Mononuclear cell (primary cell): Measurements from ENCODE around the gene LRRC40. TPM values are rescaled to one million over a fixed set of nuclear protein-coding genes. Genes with fewer than 3 reads are reported as not detected.

ENCODE experiments used
- H3K27me3 ChIP-seq: 2 replicates; pipeline ENCODE4 v1.6.0; 2011; ENCODE audit warnings: low read length, control low read depth; ENCODE audit not compliant: insufficient read depth
- H3K4me1 ChIP-seq: 2 replicates; pipeline ENCODE4 v1.5.1; 2011; ENCODE audit warnings: mild to moderate bottlenecking, low read length, control low read depth; ENCODE audit not compliant: insufficient read depth
- H3K4me3 ChIP-seq: 2 replicates; pipeline ENCODE4 v1.5.1; 2011; ENCODE audit warnings: mild to moderate bottlenecking, low read length, moderate library complexity
- H3K9me3 ChIP-seq: 2 replicates; pipeline ENCODE4 v1.5.1; 2011; ENCODE audit warnings: low read depth, mild to moderate bottlenecking, control low read depth, low read length
- total RNA-seq: library from RNA; depleted of rRNA; stranded (reverse); fragments of >200 nt; gene quantifications from one replicate; pipeline ENCODE4 v1.2.3, GENCODE V29; 2012

The LRRC40 gene
- total RNA-seq = 25.7 TPM

GRCh38 chr1:70205434-70206118 lies at the start of gene LRRC40:
Gene LRRC40 (minus strand): TSS chr1:70205579. CDS start chr1:70205540, 39 bp downstream.
- Histone ChIP-seq H3K9me3 (no peaks in the 10 kb centered on the region), H3K4me3 (peak within 1 kb of the TSS; percentile 78), H3K4me1 (peaks cover 42% of the 10 kb centered on the region), H3K27me3 (no peaks in the 10 kb centered on the region)

- Histone ChIP-seq H3K27me3 (no peaks in the 10 kb centered on the region), H3K9me3 (no peaks in the 10 kb centered on the region), H3K4me3 (no peak overlapping the region), H3K4me1 (no peaks in the 10 kb centered on the region)
Observed at GRCh38 chr1:70248729-70249128, 43.4 kb upstream of the LRRC40 start.

- no peaks in the 10 kb centered on the region for H3K27me3 ChIP-seq
- no peaks in the 10 kb centered on the region for H3K4me1 ChIP-seq
- H3K4me3 ChIP-seq = no peak overlapping the region
- no peaks in the 10 kb centered on the region for H3K9me3 ChIP-seq
Observed at GRCh38 chr1:70247768-70248167, 42.4 kb upstream of the LRRC40 start.

GRCh38 chr1:70247122-70247521 lies 41.7 kb upstream of the LRRC40 start:
- H3K4me3 ChIP-seq = no peak overlapping the region
- no peaks in the 10 kb centered on the region for H3K9me3 ChIP-seq
- no peaks in the 10 kb centered on the region for H3K4me1 ChIP-seq
- H3K27me3 ChIP-seq = no peaks in the 10 kb centered on the region

DNA sequence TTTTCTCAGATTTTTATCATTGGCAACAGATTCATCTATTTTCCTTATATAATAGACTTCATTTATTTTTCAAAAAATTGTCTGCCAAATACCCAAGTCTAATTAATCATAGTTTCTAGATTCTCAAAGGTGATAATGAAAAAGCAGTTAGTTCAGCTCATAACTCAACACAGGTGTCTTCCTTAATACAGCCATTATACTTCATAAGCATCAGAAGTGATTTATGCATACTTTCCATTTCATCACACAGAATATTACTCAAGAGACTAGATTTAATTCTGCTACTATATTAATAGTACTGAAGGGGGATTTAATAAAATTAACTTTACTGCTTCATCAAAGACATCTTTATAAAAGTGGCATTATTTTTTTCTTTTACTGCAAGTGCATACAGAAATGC lies 34.6 kb upstream of the LRRC40 start:
- H3K9me3 ChIP-seq = no peaks in the 10 kb centered on the region
- no peak overlapping the region for H3K4me3 ChIP-seq
- H3K4me1 ChIP-seq = no peaks in the 10 kb centered on the region
- no peaks in the 10 kb centered on the region for H3K27me3 ChIP-seq

DNA sequence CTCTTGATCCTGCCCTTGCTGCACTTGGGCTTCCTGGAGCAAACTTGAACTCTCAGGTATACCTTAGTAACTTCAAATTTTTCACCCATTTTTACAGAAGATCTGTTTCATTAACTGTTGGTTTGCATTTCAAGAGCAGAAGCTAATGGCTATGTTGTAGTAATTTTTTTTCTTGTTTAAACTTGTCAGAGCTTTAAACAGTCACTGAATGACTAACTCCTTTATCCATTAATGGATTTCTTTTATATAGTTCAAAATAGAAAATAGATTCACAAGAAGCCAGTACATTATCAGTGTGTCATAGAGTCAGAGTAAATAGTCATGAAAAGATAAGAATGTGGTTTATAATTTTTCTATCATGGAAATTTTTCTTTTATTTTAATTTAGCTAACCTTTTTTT lies 29.4 kb upstream of the LRRC40 start:
- Histone ChIP-seq H3K27me3 (no peaks in the 10 kb centered on the region), H3K4me1 (no peaks in the 10 kb centered on the region), H3K9me3 (no peaks in the 10 kb centered on the region), H3K4me3 (no peak overlapping the region)

DNA sequence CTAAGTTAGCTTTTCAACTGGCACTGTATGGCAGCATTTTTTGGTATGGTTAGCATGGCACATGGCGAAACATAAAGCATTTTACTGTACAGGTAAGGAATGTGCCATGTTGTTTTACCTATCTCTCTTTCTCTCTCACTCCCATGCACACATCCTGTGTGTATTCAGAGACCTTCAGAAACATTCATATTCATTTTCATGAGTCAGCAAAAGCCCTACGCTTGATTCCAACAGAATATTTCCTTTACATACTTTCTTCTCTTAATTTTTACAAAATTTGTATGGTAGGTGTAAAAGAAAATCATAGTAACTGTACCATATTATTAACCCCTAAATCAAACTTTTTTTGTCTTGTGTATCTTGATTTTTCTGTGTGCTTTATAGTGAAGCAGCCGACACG lies 26.1 kb upstream of the LRRC40 start:
- no peak overlapping the region for H3K4me3 ChIP-seq
- H3K4me1 ChIP-seq = no peaks in the 10 kb centered on the region
- H3K27me3 ChIP-seq = no peaks in the 10 kb centered on the region
- H3K9me3 ChIP-seq = no peaks in the 10 kb centered on the region

DNA sequence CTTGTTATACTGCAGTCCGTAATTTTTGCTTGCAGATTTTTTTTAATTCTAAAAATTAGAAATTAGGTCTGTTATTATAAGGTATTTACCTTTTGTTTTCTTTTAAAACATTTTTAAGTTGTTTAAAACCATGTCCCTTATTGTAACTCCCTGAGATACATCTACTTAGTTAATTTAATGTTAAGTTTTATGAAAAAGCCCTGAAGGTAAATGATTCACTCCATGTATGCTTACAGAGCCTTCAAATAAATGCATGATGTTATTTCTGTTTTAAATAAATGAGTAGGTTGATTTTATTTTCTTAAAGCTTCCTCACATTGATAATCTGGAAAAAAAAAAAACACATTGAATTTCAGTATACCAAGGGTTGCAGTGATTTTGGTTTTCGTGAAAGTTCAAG lies 23.3 kb upstream of the LRRC40 start:
- H3K27me3 ChIP-seq = no peaks in the 10 kb centered on the region
- H3K9me3 ChIP-seq = no peaks in the 10 kb centered on the region
- H3K4me1 ChIP-seq = no peaks in the 10 kb centered on the region
- no peak overlapping the region for H3K4me3 ChIP-seq

- H3K9me3 ChIP-seq = no peaks in the 10 kb centered on the region
- H3K4me1 ChIP-seq = no peaks in the 10 kb centered on the region
- no peaks in the 10 kb centered on the region for H3K27me3 ChIP-seq
- no peak overlapping the region for H3K4me3 ChIP-seq
Observed at GRCh38 chr1:70227439-70227838, 22.1 kb upstream of the LRRC40 start.

- Histone ChIP-seq H3K4me3 (no peak overlapping the region), H3K4me1 (peaks cover 15% of the 10 kb centered on the region), H3K27me3 (no peaks in the 10 kb centered on the region), H3K9me3 (no peaks in the 10 kb centered on the region)
Observed at GRCh38 chr1:70224954-70225353, 19.6 kb upstream of the LRRC40 start.

- Histone ChIP-seq H3K27me3 (no peaks in the 10 kb centered on the region), H3K4me3 (no peak overlapping the region), H3K4me1 (peaks cover 17% of the 10 kb centered on the region), H3K9me3 (no peaks in the 10 kb centered on the region)
Observed at GRCh38 chr1:70222716-70223235, 17.4 kb upstream of the LRRC40 start.

DNA sequence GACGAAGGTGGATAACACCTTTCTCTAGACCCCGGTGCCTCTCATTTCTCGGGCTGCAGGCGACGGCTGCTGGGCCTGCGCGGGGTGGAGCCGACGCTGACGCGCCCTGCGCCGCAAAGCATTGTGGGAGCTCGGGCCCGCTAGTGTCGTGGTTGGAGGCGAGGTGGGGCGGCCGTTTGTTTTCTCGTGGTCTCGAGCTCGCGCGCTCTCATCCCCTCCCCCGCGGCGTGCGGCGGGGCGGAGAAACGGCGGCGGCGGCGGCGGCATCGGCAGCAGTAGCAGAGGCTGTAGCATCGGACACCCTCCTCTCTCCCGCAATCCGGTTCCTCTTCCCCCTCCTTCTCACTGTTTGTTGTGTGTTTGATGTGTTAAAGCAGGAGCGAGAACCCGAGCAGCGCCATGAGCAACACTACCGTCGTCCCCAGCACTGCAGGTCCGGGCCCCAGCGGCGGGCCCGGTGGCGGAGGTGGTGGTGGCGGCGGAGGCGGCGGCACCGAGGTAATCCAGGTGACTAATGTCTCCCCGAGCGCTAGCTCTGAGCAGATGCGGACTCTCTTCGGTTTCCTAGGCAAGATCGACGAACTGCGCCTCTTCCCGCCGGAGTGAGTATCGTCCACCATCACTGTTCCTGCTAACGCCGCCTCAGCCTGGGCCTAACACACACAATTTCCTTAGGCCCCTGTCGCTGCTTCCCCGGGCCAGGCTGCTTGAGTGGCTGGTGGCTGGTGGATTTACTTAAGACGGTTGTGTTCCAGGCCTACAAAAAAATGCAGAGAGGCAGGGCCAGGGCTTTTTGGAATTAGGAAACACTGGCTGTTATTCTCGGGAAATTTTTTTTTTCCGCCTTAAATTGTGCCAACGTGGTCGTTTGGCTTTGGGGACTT lies 16.1 kb upstream of the LRRC40 start, which contains the start of gene SRSF11:
SRSF11 (plus strand) TSS at position 143 of the 884 bp plus-strand sequence; CDS start at position 400, 257 bp downstream.
- peaks cover 17% of the 10 kb centered on the region for H3K4me1 ChIP-seq
- peak within 1 kb of the TSS; percentile 73 for H3K4me3 ChIP-seq
- no peaks in the 10 kb centered on the region for H3K27me3 ChIP-seq
- H3K9me3 ChIP-seq = no peaks in the 10 kb centered on the region

- Histone ChIP-seq H3K4me3 (peak overlapping the region; percentile 73), H3K4me1 (peaks cover 17% of the 10 kb centered on the region), H3K27me3 (no peaks in the 10 kb centered on the region), H3K9me3 (no peaks in the 10 kb centered on the region)
Observed at GRCh38 chr1:70220517-70221237, 15.3 kb upstream of the LRRC40 start.

DNA sequence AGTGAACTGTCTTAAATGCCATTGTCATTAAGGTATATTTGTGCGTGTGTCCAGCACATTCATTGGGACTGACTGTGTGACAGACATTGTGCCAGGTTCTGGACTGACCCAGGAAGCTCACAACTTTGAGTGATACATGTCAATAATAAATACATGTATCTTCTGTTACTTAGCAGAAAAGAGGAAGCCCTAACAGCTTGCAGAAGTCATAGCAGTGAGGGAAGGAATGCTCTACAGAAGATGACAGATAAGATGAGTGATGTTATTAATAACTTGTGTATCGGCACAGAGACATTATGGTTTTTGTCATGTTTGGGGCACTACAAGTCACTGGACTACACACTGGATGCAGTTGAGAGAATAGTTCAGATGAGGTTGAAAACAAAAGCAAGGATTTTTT lies 14.6 kb upstream of the LRRC40 start:
- H3K9me3 ChIP-seq = no peaks in the 10 kb centered on the region
- no peak overlapping the region for H3K4me3 ChIP-seq
- H3K27me3 ChIP-seq = no peaks in the 10 kb centered on the region
- H3K4me1 ChIP-seq = peaks cover 17% of the 10 kb centered on the region

GRCh38 chr1:70211541-70211940 lies 6.2 kb upstream of the LRRC40 start:
- no peaks in the 10 kb centered on the region for H3K9me3 ChIP-seq
- H3K4me3 ChIP-seq = no peak overlapping the region
- H3K4me1 ChIP-seq = peaks cover 26% of the 10 kb centered on the region
- no peaks in the 10 kb centered on the region for H3K27me3 ChIP-seq
